Osteoblast (primary cell): ENCODE results near the gene PDE4B. TPM values are rescaled to one million over a fixed set of nuclear protein-coding genes. Genes with fewer than 3 reads are reported as not detected.
A peak's percentile ranks its signal among the peaks of the same experiment; 100 is the strongest.
"Not testable (repeated sequence)": the region's sequence is repeated elsewhere in the genome, so short reads cannot be mapped to it uniquely, and the experiment has no call there.

Experiments used
- DNase-seq: peaks from one replicate; pipeline ENCODE4 v3.0.0; 2011; ENCODE audit warnings: low spot score, mixed read lengths; ENCODE audit not compliant: insufficient read length; ENCODE audit errors: missing footprints
- H2AFZ ChIP-seq: 2 replicates; pipeline ENCODE4 v1.6.0; 2011; ENCODE audit warnings: mild to moderate bottlenecking, low read length
- H3K27ac ChIP-seq: 2 replicates; pipeline ENCODE4 v1.5.1; 2011; ENCODE audit warnings: mild to moderate bottlenecking, low read depth, low read length, moderate library complexity
- H3K27me3 ChIP-seq: 2 replicates; pipeline ENCODE4 v1.6.0; 2012; ENCODE audit warnings: mild to moderate bottlenecking, control low read depth, inconsistent platforms, low read length, moderate library complexity; ENCODE audit not compliant: insufficient read depth
- H3K36me3 ChIP-seq: 2 replicates; pipeline ENCODE4 v1.5.1; 2011; ENCODE audit warnings: mild to moderate bottlenecking, low read length, control low read depth, moderate library complexity; ENCODE audit not compliant: insufficient read depth
- H3K4me1 ChIP-seq: 2 replicates; pipeline ENCODE4 v1.5.1; 2011; ENCODE audit warnings: mild to moderate bottlenecking, low read length, control low read depth, moderate library complexity; ENCODE audit not compliant: insufficient read depth
- H3K4me2 ChIP-seq: 2 replicates; pipeline ENCODE4 v1.6.0; 2011; ENCODE audit warnings: mild to moderate bottlenecking, low read length; ENCODE audit not compliant: insufficient read depth
- H3K4me3 ChIP-seq: fragments of 200-600 bp; sonication (generic); 3 replicates; pipeline ENCODE4 v1.5.1; 2012; ENCODE audit warnings: mild to moderate bottlenecking, low read length, inconsistent platforms; ENCODE audit not compliant: insufficient read depth
- H3K79me2 ChIP-seq: 2 replicates; pipeline ENCODE4 v1.6.0; 2012; ENCODE audit warnings: mild to moderate bottlenecking, low read length, control low read depth, inconsistent platforms; ENCODE audit not compliant: insufficient read depth
- H3K9me3 ChIP-seq: 2 replicates; pipeline ENCODE4 v1.5.1; 2011; ENCODE audit warnings: low read depth, low read length, control low read depth
- H4K20me1 ChIP-seq: 2 replicates; pipeline ENCODE4 v1.6.0; 2012; ENCODE audit warnings: mild to moderate bottlenecking, low read length, control low read depth; ENCODE audit not compliant: insufficient read depth
- CTCF ChIP-seq: IDR thresholded peaks from 2 replicates; pipeline ENCODE4 v1.5.1; 2011; ENCODE audit warnings: mild to moderate bottlenecking, low read depth, low read length, moderate library complexity; ENCODE audit errors: extremely low read depth
- total RNA-seq: library from RNA; depleted of rRNA; stranded (reverse); fragments of >200 nt; gene quantifications from 2 replicates; pipeline ENCODE4 v1.2.3, GENCODE V29; 2012

The PDE4B gene
- total RNA-seq, 1 donor = 21.4 TPM

- Histone ChIP-seq H3K27me3 (no peaks in the 10 kb centered on the region), H3K36me3 (no peaks in the 10 kb centered on the region), H3K4me1 (peaks cover 7% of the 10 kb centered on the region), H3K79me2 (peaks cover 24% of the 10 kb centered on the region), H3K9me3 (peaks cover 2% of the 10 kb centered on the region), H3K27ac (no peak overlapping the region), H3K4me3 (no peak overlapping the region), H4K20me1 (no peaks in the 10 kb centered on the region), H2AFZ (no peak overlapping the region), H3K4me2 (no peak overlapping the region)
- DNase-seq = no peak
- no peak for TF ChIP-seq CTCF
These were observed 52.3 kb downstream of the PDE4B start for GRCh38 chr1:65844821-65845534.

- no peak overlapping the region for H2AFZ ChIP-seq
- H3K4me2 ChIP-seq = no peak overlapping the region
- H3K9me3 ChIP-seq = peaks cover 2% of the 10 kb centered on the region
- H3K36me3 ChIP-seq = no peaks in the 10 kb centered on the region
- no peak overlapping the region for H3K27ac ChIP-seq
- peaks cover 24% of the 10 kb centered on the region for H3K79me2 ChIP-seq
- no peak for TF ChIP-seq CTCF
- no peaks in the 10 kb centered on the region for H4K20me1 ChIP-seq
- H3K4me3 ChIP-seq = no peak overlapping the region
- peaks cover 7% of the 10 kb centered on the region for H3K4me1 ChIP-seq
- no peaks in the 10 kb centered on the region for H3K27me3 ChIP-seq
- DNase-seq = no peak
These were observed 52.9 kb downstream of the PDE4B start for GRCh38 chr1:65845535-65846060.

GRCh38 chr1:65846866-65847265, 54.2 kb downstream of the PDE4B start:
- DNase-seq = no peak
- H3K9me3 ChIP-seq = peaks cover 2% of the 10 kb centered on the region
- H2AFZ ChIP-seq = no peak overlapping the region
- H3K27ac ChIP-seq = peak overlapping the region; percentile 18
- peaks cover 22% of the 10 kb centered on the region for H3K79me2 ChIP-seq
- no peaks in the 10 kb centered on the region for H3K27me3 ChIP-seq
- H3K4me2 ChIP-seq = no peak overlapping the region
- no peak overlapping the region for H3K4me3 ChIP-seq
- H3K4me1 ChIP-seq = peaks cover 7% of the 10 kb centered on the region
- TF ChIP-seq CTCF = no peak
- H4K20me1 ChIP-seq = no peaks in the 10 kb centered on the region
- H3K36me3 ChIP-seq = no peaks in the 10 kb centered on the region

- no peak for TF ChIP-seq CTCF
- H4K20me1 ChIP-seq = no peaks in the 10 kb centered on the region
- H3K36me3 ChIP-seq = no peaks in the 10 kb centered on the region
These were observed 57.6 kb downstream of the PDE4B start for GRCh38 chr1:65850281-65850680.

GRCh38 chr1:65856591-65856990, 63.9 kb downstream of the PDE4B start:
- H3K27ac ChIP-seq, H3K4me2 ChIP-seq, H3K4me1 ChIP-seq, H2AFZ ChIP-seq, H4K20me1 ChIP-seq, H3K79me2 ChIP-seq, H3K27me3 ChIP-seq, H3K9me3 ChIP-seq, DNase-seq, H3K4me3 ChIP-seq, H3K36me3 ChIP-seq: not testable (repeated sequence)

More at GRCh38 chr1:65850281-65850680, 57.6 kb downstream of the PDE4B start:
- H3K4me3 ChIP-seq = no peak overlapping the region
- no peaks in the 10 kb centered on the region for H3K27me3 ChIP-seq
- H3K4me1 ChIP-seq = no peaks in the 10 kb centered on the region
- DNase-seq = no peak
- peaks cover 9% of the 10 kb centered on the region for H3K79me2 ChIP-seq
- H3K4me2 ChIP-seq = no peak overlapping the region
- H3K27ac ChIP-seq = no peak overlapping the region
- no peak overlapping the region for H2AFZ ChIP-seq
- peaks cover 2% of the 10 kb centered on the region for H3K9me3 ChIP-seq
